HK-2 (cell line): ENCODE data around the gene BDNF.
"Not testable (repeated sequence)": the region's sequence is repeated elsewhere in the genome, so short reads cannot be mapped to it uniquely, and the experiment has no call there.

Source experiments
- DNase-seq: peaks from one replicate; pipeline ENCODE4 v3.0.0-alpha.2; 2018; ENCODE audit not compliant: unreplicated experiment

The BDNF gene

DNA sequence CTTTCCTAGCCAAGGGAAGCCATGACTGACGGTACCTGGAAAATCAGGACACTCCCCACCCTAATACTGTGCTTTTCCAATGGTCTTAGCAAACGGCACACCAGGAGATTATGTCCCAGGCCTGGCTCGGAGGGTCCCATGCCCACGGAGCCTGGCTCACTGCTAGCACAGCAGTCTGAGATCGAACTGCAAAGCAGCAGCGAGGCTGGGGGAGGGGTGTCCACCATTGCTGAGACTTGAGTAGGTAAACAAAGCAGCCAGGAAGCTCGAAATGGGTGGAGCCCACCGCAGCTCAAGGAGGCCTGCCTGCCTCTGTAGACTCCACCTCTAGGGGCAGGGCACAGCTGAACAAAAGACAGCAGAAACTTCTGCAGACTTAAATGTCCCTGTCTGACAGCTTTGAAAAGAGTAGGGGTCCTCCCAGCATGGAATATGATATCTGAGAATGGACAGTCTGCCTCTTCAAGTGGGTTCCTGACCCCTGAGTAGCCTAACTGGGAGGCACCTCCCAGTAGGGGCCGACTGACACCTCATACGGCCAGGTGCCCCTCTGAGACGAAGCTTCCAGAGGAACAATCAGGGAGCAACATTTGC, 34.6 kb downstream of the BDNF start:
- DNase-seq: not testable (repeated sequence)

DNA sequence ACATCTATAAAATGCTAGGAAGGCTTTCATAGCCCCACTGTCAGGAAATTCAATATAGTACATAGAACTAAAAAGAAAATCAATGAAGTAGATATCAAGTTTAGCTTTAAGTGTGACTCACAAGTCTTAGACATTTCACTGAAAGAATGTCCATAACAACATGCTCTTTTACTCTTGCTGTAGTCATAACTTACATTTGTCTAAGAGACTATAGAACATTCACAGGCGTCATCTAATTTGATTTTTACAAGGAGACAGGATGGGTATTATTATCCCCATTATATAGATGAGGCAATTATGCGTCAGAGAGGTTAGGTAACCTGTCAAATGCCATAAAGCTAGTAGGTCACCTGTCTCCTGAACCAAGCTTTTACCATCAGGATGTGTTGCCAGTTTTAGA, 36.9 kb downstream of the BDNF start:
- no peak for DNase-seq

- no peak for DNase-seq
Observed at GRCh38 chr11:27660171-27660570, 40.1 kb downstream of the BDNF start.

DNA sequence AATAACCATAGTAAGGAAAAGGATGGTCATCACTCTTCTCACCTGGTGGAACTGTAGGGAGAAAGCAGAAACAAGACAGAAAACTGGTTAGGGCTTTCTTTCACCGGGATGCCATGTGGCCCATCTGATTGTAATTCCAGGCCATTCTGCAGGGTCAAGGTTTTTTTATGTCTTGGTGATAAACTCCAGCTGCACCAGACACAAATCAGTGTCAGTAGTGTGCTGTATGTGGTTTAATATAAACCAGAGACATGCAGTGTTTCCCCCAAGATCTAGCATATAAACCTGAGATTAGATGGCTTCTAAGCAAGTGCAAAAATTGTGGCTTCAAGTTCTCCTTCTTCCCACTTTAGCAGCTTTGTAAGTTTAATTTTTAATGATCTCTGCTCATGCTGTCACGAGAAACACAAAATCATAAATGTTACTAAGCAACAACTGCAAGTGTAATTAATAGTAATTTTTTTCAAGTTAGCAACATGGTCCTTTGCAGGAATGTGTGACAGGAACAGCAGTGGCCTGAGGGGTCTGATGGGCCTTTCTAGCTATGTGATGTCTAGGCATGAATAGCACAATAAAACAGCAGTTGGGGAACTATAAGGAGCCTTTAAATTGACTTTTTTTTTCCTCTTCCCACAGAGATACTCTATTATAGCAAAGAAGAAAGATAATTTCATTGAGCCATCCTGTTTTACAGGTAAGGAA, 41.6 kb downstream of the BDNF start:
- no peak for DNase-seq

GRCh38 chr11:27656806-27657483, 43.3 kb downstream of the BDNF start:
- DNase-seq: no peak

DNA sequence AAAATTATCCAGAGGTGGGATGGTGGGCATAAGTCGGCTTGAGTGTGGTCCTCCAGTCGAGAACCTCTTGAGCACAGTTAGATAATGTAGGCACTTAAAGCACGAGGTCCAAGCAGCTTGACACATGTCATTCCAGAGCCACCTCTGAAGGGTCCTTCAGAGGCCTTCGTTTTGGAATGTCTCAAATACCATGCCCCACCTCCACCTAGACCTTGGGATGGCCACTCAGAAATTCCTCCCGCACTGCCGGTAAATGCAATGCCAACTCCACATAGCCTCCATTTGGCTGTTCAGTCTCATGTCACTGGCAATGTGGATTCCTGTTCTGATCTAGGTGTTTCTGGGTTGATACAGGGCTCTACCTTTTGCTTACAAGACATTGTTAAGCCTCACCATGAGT, 43.9 kb downstream of the BDNF start:
- DNase-seq: no peak

- DNase-seq: no peak
Observed at GRCh38 chr11:27653990-27654758, 46.1 kb downstream of the BDNF start.

DNA sequence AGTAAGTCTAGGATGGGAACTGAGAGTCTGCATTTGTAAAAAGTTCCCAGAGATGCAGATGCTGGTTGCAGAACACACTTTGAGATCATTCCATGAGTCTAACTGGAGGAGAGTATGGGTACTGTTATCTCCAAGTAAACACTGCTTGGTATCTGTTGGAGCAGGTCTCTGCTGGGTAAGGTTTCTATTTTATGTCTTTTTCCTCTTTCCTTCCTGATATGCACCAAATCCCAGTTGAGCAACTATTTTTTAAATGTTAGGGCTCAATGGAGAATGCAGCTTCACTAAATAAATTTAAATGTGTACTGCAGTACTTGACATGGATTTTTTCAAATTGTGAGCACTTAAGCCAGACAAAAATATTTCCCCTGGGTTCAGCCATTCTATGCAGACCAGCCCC, 48.5 kb downstream of the BDNF start:
- DNase-seq: no peak

DNA sequence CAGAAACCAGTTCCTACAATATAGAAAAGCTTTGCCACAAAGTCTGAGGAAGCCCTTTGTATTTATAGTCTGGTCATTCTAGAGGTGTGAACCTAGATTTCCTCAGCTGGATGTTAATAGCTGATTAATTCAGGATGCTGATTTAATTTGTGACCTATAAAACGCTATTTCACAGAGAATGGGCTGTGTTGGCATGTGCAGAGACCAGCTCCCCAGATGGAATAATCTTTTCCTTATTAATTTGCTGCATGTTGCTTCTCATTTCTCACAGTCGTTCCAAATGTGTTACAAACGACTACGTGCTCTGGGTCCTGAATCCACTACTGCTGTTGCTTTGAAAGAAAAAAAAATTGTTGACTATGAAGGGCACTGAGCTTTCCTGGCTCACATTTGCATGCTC, 49.3 kb downstream of the BDNF start:
- DNase-seq: no peak

DNA sequence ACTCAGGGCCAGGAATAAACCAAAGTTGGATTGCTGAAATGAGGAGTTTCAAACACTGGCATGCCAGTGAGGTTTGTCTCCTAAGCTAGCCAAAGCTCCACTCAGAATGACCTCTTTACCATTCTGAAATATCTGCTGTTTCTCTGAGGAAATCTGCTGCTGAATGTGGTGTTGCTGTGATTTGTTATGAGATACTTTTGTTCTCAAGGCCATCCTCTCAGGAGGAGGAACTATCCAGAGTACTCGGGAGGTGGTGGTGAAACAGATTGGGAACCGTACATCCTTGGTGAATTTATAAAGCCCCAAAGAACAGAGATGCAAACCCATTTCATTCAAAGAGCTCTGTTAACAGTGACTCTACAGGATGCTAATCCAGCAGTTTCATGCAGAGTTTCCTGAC, 50.5 kb downstream of the BDNF start:
- no peak for DNase-seq

- DNase-seq: no peak
Observed at GRCh38 chr11:27648840-27649239, 51.4 kb downstream of the BDNF start.

DNA sequence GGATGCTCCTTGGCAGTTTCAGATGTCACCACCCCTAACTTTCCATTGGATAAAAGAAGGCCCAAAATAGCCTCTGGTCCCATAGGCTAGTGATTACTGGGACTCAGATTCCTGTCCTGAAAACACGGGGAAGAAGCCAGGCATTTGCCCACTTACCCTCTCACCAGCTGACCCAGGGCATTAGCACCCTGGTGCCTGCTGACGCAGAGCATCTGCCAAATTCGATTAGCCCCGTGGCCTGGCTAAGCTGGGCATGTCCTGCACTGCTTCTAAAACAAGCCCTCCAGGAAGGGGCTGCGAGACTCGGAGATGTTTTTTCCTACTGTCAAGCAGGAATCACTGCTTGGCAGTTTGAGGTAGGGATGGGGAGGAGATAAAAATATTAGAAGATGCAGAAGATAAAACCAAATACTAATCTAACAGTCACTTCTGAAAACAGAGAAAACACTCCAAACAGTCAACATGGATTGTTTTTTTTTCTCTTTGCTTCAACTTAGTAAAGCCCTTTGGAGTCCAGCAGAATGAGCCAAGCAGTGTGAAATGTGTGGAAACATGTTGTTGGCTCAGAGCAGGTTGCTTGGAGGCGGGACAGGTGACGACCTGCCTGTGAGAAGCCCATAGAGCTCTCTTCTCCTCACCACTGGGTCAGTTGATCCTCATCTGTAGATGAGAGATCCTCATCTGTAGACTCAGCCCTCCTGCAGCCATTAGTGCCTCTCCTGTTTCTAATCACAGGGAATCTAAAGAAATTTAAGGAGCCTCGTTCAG, 54.0 kb downstream of the BDNF start:
- DNase-seq: no peak

DNA sequence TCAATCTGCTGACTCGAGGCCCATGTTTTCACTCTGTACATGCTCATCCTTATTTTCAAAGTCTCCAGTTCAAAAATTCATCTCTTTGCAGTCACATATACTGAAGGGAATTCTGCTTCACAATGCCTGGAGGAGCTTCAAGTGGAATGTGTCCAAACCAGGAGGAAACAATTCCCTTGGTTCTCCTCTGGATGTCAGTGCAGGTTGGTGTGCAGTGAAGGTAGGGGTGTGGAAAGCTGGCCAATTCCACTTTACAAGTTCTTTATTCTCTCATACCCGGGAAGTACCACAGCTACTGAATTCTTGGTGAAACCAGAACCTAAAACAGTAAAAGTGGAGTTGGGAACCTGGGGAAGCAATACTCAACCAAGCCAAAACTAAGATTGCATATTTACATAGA, 57.3 kb downstream of the BDNF start:
- DNase-seq: no peak

DNA sequence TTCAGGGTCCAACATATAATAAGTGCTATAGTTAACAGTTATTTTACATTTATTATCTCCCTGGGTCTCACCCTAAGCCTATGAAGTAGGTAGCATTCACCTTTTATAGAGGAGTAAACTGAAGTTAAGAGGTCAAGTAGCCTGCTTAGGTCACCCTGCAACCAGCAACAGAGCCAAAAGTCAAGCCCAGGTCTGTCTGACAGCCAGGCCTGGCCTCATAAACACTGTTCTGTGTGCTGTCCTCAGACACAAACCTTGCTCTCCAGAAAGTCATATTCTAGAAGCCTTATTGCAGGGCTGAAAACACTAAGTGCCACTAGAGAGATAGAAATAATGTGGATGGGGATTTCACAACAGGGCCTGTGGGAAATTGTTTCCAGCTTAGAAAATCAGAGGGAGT, 59.3 kb downstream of the BDNF start:
- DNase-seq: no peak

- DNase-seq: no peak
Observed at GRCh38 chr11:27635567-27636037, 64.7 kb downstream of the BDNF start.

DNA sequence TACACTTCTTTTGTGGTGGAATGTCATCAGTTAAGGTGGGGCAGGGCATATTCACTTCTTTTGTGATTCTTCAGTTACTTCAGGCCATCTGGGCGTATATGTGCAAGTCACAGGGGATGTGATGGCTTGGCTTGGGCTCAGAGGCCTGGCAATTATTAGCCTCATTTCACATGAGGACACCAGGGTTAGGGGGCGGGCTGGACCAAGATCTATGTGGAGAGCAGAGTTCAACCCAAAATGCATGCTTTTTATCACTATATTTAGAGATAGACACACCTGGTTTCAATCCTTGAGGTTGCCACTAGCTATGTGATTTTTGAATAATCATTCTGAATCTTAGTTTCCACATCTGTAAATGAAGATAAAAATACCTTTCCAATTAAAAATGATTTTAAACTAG, 65.5 kb downstream of the BDNF start:
- not testable (repeated sequence) for DNase-seq

- DNase-seq: not testable (repeated sequence)
Observed at GRCh38 chr11:27634282-27634681, 66.0 kb downstream of the BDNF start.

DNA sequence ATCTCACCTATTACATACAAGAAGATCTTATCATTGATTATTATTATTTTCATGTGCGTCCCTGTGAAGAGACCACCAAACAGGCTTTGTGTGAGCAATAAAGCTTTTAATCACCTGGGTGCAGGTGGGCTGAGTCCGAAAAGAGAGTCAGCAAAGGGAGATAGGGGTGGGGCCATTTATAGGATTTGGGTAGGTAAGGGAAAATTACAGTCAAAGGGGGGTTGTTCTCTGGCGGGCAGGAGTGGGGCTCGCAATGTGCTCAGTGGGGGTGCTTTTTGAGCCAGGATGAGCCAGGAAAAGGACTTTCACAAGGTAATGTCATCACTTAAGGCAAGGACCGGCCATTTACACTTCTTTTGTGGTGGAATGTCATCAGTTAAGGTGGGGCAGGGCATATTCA, 71.2 kb downstream of the BDNF start:
- DNase-seq: not testable (repeated sequence)

GRCh38 chr11:27627979-27628378, 72.3 kb downstream of the BDNF start:
- DNase-seq: no peak

- no peak for DNase-seq
Observed at GRCh38 chr11:27626938-27627586, 73.2 kb downstream of the BDNF start.
